Spleen (tissue), 7 donors: Measurements from ENCODE around the gene PGLYRP2.

Experiments
- POLR2A ChIP-seq, 3 donors: fragments of 450-650 bp; IDR thresholded peaks; one replicate each; pipeline ENCODE4 v1.5.1; 2017; ENCODE audit warnings: antibody characterized with exemption in 3 of 3, mild to moderate bottlenecking in 1 of 3
- POLR2AphosphoS5 ChIP-seq, 3 donors: sonication (generic); formaldehyde crosslinking; IDR thresholded peaks; one replicate each; pipeline ENCODE4 v1.5.1; 2017; ENCODE audit warnings: antibody characterized with exemption in 3 of 3
- TF ChIP-seq, protein P1 (sequence below), 11 experiments: fragments of 200-600 bp in 7 of 11; fragments of 450-650 bp in 4 of 11; sonication (generic) in 4 of 11; IDR thresholded peaks in 8 of 11; conservative IDR thresholded peaks in 3 of 11; 1 replicate in 7 of 11; 2 replicates in 4 of 11; pipeline versions ENCODE4 v1.4.0 to v1.8.0; 2016 to 2021; ENCODE audit warnings: antibody characterized with exemption in 11 of 11, inconsistent platforms in 4 of 11, mild to moderate bottlenecking in 1 of 11
- donor health status: DM: no; HTN: no; CAD: no; lungs with moderate emphysema.
- donor health status: DM: no; HTN: no; CAD: no.
- donor health status: DM: no; HTN: no; CAD: no.

DNA sequence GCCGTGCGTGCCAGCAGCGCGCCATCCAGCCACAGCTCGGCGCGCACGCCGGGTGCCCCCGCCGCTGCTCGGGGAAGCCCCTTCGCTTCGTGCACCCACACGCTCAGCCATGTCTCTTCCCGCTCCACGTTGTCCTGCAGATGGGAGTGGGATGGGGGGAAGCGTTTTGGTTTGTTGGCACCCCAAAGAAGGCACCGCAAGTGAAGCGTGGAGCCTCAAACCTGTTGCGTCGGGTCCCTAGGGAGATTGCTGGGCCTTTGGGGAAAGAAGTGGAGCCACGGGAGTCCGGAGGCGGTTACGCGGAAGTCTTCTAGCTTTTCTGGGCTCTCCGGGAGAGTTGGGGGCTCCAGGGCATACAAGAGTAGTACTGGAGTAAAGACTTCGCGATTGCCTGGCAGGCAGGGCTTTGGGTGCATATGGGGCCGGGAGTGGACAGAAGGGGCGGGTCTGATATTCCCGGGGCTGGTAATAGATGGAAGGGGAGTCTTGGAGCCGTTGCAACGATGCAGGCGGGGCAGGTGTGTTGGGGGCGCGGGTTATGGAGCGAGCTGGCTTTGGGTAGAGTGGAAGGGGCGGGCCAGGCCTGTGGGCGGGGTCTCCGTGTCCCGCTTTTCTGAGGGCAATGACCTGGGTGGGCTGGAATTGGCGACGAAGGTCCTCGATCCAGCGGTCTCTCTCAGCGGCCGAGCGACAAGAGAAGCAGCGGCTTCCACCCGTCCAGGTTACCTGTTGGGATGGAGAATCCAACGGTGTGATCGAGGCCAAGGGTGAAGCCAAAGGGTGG, 21.4 kb downstream of the PGLYRP2 start:
- no peak for TF ChIP-seq POLR2A (IDR thresholded peaks at IDR 0.05)
- TF ChIP-seq, protein P1, sequence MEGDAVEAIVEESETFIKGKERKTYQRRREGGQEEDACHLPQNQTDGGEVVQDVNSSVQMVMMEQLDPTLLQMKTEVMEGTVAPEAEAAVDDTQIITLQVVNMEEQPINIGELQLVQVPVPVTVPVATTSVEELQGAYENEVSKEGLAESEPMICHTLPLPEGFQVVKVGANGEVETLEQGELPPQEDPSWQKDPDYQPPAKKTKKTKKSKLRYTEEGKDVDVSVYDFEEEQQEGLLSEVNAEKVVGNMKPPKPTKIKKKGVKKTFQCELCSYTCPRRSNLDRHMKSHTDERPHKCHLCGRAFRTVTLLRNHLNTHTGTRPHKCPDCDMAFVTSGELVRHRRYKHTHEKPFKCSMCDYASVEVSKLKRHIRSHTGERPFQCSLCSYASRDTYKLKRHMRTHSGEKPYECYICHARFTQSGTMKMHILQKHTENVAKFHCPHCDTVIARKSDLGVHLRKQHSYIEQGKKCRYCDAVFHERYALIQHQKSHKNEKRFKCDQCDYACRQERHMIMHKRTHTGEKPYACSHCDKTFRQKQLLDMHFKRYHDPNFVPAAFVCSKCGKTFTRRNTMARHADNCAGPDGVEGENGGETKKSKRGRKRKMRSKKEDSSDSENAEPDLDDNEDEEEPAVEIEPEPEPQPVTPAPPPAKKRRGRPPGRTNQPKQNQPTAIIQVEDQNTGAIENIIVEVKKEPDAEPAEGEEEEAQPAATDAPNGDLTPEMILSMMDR (IDR thresholded peaks at IDR 0.05 in 8 of 11, conservative IDR thresholded peaks at IDR 0.05 in 3 of 11), result no peak
- TF ChIP-seq POLR2AphosphoS5 (IDR thresholded peaks at IDR 0.05), result peak in 1 of 3 donors; percentile 32
